GM18519 (cell line): Measurements from ENCODE around the gene GAREM1.

ENCODE experiments used
- ATAC-seq: cut with Tn5 transposase; IDR thresholded peaks from one replicate; pipeline ENCODE4 v1.9.1; 2021; ENCODE audit warnings: mild to moderate bottlenecking, moderate library complexity; ENCODE audit not compliant: unreplicated experiment, low FRiP score

Gene GAREM1

DNA sequence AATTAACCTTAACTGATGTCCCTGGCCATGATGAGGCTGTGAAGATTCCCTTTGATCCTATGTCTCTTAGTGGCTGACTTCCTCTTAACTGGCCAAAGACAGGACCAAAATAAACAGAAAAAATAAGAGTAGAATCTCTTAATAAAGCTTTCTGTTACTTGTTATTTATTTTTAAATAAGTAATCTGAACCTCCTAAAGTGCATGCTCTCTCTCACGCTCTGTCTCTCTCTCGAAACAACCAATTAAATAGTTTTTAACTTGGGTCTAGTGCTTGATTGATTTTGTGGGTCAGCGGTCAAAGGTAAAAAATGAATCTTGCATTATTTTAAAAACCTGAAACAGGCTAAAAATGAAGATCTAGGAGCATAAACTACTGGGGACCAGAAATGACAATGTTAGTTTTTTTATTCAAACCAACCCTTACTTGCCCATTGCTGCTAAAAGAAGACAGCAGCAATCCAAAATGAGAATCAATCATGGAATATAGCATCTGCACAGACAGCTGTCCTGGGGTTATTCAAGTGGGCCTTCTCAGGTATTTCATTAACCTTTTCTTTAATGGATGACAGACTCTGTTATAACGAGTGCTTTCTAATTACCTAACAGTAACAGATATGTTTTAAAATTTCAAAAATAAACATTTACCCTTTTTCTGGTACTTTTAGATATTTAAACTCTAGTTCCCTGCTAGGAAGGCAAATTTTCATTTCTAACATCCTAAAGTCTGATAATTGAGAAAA, 11.2 kb downstream of the GAREM1 start:
- no peak for ATAC-seq

GRCh38 chr18:32455361-32455760, 15.3 kb downstream of the GAREM1 start:
- no peak for ATAC-seq

DNA sequence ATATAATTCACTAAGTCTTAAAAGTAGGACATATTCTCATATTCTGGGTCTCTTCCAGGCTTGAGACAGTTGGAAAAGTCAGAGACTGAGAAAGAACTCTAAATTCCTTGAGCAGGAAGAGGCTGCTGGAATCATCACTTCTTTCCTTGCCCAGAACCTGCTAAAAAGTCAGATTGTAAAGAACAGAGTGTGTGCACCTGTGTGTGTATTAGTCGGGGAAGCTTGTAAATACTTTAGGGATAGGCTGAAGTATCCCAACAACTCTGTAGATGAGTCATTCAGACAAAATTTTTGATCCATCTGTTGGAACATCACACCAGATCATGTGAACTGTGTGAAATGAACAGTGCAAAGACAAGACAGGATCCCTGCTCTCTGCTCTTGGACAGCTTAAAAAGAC, 16.1 kb downstream of the GAREM1 start:
- ATAC-seq = no peak

- no peak for ATAC-seq
These were observed 19.8 kb downstream of the GAREM1 start for GRCh38 chr18:32450874-32451273.

- ATAC-seq = no peak
These were observed 20.5 kb downstream of the GAREM1 start for GRCh38 chr18:32450026-32450691.

- ATAC-seq = no peak
These were observed 23.9 kb downstream of the GAREM1 start for GRCh38 chr18:32446780-32447179.

DNA sequence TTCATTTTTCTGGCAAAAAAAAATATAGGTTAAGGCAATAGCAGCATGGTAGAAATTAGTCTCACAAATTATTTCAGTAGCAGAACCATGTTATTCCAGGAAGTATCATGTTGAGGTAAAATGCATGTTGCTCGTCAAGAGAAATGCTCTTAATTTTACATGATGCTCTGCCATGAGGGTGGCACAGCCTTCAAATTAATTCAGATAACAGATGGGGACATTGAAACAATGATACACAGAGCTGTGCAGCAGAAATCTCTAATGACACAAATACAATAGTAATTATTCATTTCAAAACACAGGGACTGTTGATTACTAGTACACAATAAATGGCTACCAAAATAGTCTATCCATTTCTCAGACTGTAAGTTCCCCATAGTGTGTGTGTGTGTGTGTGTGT, 24.8 kb downstream of the GAREM1 start:
- no peak for ATAC-seq

DNA sequence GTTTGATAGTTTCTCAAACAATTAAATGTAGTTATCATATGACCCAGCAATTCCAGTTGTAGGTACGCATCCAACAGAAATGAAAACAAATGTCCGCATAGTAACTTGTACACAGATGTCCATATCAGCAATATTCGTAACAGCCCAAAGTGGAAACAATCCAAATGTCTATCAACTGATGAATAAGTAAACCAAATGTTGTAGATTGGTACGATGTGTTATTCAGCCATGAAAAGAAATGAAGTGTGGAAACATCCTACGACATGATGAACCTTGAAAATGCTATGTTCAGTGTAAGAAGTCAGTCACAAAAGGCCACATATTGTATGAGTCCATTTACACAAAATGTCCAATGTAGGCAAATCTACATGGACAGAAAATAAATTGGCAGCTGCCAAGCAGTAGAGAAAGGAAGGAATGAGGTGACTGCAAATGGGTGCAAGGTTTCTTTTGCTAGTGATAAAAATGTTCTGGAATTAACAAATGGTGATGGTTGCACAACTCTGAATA, 26.9 kb downstream of the GAREM1 start:
- ATAC-seq = no peak

- no peak for ATAC-seq
These were observed 27.5 kb downstream of the GAREM1 start for GRCh38 chr18:32443033-32443705.

GRCh38 chr18:32442575-32442974, 28.1 kb downstream of the GAREM1 start:
- no peak for ATAC-seq

DNA sequence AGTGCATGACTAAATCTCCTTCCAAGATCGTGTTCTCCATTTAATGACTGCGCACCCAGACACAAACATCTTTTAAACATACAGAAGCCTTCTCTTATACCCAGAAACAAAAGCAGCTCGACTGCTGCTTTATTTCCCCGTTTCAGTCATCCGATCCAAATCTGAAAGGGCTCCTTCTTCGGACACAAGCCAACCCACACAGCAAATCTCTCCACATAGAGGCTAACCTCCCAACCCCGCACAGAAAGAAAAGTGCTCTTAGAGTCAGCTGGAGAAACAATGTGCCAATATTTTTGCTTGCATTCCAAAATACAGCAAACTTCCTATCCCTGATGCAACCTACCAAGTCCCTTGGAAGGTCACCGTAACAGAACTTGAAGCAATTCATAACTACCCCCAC, 29.1 kb downstream of the GAREM1 start:
- ATAC-seq = no peak

GRCh38 chr18:32440518-32440917, 30.2 kb downstream of the GAREM1 start:
- no peak for ATAC-seq

DNA sequence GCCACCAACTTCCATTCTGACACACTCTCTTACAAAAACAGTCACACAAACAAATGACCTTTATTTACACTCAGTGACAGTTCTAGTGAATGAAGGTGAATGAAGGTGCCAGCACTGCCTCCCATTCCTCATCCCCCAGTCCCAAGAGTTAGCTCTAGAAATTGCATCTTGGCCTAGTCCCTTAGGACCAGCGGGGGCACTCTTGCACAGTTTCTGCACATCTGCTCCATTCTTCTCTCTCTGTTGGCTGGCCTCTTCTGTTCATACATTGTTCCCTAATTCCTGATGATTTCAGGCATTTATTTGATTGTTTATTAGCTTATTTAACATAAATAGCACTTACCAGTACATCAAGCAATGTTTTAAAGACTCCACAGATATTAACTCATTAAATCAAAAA, 30.9 kb downstream of the GAREM1 start:
- no peak for ATAC-seq

DNA sequence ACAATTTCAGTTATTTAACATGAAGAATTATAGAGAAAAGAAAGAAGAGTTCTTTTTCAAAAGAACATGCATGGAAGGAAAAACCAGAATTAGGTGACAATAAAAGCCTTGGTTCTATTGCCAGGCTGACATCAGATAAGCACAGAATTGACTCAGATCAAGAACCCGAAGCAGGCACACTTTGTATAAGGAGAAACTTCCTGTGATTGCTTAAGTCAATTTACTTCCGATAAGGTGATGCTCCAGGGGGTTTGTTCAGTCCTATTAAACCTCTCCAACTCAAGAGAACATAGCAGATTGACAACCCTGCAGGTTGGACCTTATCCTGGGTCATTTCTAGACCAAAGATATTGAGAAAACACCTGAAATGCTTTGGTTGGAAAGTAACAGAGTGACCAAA, 31.4 kb downstream of the GAREM1 start:
- ATAC-seq = no peak

GRCh38 chr18:32438173-32438572, 32.5 kb downstream of the GAREM1 start:
- ATAC-seq = no peak

- no peak for ATAC-seq
These were observed 33.4 kb downstream of the GAREM1 start for GRCh38 chr18:32437100-32437834.

GRCh38 chr18:32435631-32436500, 34.8 kb downstream of the GAREM1 start:
- ATAC-seq = no peak

GRCh38 chr18:32431753-32432152, 38.9 kb downstream of the GAREM1 start:
- ATAC-seq = no peak

- no peak for ATAC-seq
These were observed 41.3 kb downstream of the GAREM1 start for GRCh38 chr18:32429402-32429801.
